Loucy (cell line): ENCODE results near the gene MUC5B.

Experiments used
- CTCF ChIP-seq: fragments of 200-600 bp; sonication (generic); conservative IDR thresholded peaks from 2 replicates; pipeline ENCODE4 v1.5.1; 2014; ENCODE audit warnings: mild to moderate bottlenecking, antibody characterized with exemption, low read length
- EZH2phosphoT487 ChIP-seq: fragments of 200-600 bp; IDR thresholded peaks from 2 replicates; pipeline ENCODE4 v1.6.1; 2018; ENCODE audit warnings: antibody characterized with exemption, mild to moderate bottlenecking, moderate library complexity, borderline replicate concordance

GRCh38 chr11:1238767-1239595 is 16.1 kb downstream of the MUC5B start:
- TF ChIP-seq CTCF (no peak), EZH2phosphoT487 (no peak)
